SJSA1 (cell line): Measurements from ENCODE around the gene RAC2. TPM values are rescaled to one million over a fixed set of nuclear protein-coding genes. Genes with fewer than 3 reads are reported as not detected.
"Not testable (repeated sequence)": the region's sequence is repeated elsewhere in the genome, so short reads cannot be mapped to it uniquely, and the experiment has no call there.

Source experiments
- DNase-seq, 2 experiments: peaks; one replicate each; pipeline ENCODE4 v3.0.0-alpha.2; 2015 to 2020; ENCODE audit warnings: low spot score in 2 of 2, low read depth in 1 of 2
- H3K27ac ChIP-seq: fragments of 250-450 bp; sonication (Bioruptor Pico); 2 replicates; pipeline ENCODE4 v1.5.1; 2020; ENCODE audit warnings: mild to moderate bottlenecking, moderate library complexity
- H3K27me3 ChIP-seq: fragments of 250-450 bp; sonication (Bioruptor Pico); replicated peaks from 2 replicates; pipeline ENCODE4 v1.5.1; 2020; ENCODE audit warnings: mild to moderate bottlenecking, moderate library complexity
- H3K36me3 ChIP-seq: fragments of 250-450 bp; sonication (Bioruptor Pico); 2 replicates; pipeline ENCODE4 v1.5.1; 2020; ENCODE audit warnings: mild to moderate bottlenecking
- H3K4me1 ChIP-seq: fragments of 250-450 bp; sonication (Bioruptor Pico); replicated peaks from 2 replicates; pipeline ENCODE4 v1.6.1; 2021; ENCODE audit warnings: mild to moderate bottlenecking
- H3K4me3 ChIP-seq: fragments of 250-450 bp; sonication (Bioruptor Pico); 2 replicates; pipeline ENCODE4 v1.5.1; 2020; ENCODE audit warnings: mild to moderate bottlenecking
- H3K9me3 ChIP-seq: fragments of 250-450 bp; sonication (Bioruptor Pico); replicated peaks from 2 replicates; pipeline ENCODE4 v1.5.1; 2020; ENCODE audit warnings: mild to moderate bottlenecking
- total RNA-seq: library from RNA; depleted of rRNA; stranded (reverse); fragments of >200 nt; shearing (Covaris generic); gene quantifications from 2 replicates; pipeline ENCODE4 v1.2.3, GENCODE V29; 2014

Gene RAC2
- total RNA-seq, 1 experiment from 2014 or later, result 2.1 TPM

- Histone ChIP-seq H3K27ac (no peak overlapping the region), H3K27me3 (peaks cover 5% of the 10 kb centered on the region), H3K4me1 (no peaks in the 10 kb centered on the region), H3K36me3 (no peaks in the 10 kb centered on the region), H3K4me3 (no peak overlapping the region), H3K9me3 (no peaks in the 10 kb centered on the region)
- DNase-seq, result no peak
These were observed 34.8 kb downstream of the RAC2 start for GRCh38 chr22:37209140-37209845.

DNA sequence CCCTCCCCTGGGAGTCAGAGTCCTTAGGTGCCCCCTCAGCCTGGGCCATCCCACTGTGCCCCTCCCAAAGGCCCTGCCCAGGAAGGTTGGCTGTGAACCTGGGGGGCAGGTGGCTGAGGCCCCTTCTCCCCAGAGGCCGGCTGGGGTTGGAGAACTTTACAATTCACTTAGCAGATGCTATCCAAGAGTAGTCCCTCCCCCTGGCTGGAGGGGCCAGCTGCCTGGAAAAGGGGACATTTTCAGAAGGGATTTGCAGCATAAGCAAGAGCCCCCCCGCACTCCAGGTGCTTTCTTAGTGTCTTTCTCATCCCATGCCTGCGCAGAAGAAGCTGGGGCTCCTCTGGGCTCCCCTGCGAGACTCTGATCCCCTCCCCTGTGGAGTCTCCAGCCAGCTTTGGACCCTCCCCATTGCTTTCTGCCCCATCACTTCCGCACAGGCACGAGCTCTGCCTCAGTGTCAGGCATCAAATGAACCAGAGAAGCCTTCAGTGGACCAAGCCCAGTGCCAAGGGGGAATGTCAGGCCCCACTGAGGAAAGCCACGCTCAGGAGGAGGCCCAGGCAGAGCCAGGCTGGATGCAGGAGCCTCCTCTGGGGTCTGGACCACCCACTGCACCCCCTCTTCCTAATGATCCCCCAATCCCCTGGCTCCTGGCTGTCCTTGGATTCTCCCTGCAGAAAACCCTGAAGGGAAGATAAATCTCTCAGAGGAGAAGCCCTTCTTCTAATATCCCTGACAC, 35.5 kb downstream of the RAC2 start:
- peaks cover 5% of the 10 kb centered on the region for H3K27me3 ChIP-seq
- no peaks in the 10 kb centered on the region for H3K9me3 ChIP-seq
- no peaks in the 10 kb centered on the region for H3K4me1 ChIP-seq
- H3K36me3 ChIP-seq, result no peaks in the 10 kb centered on the region
- no peak for DNase-seq
- no peak overlapping the region for H3K27ac ChIP-seq
- no peak overlapping the region for H3K4me3 ChIP-seq

DNA sequence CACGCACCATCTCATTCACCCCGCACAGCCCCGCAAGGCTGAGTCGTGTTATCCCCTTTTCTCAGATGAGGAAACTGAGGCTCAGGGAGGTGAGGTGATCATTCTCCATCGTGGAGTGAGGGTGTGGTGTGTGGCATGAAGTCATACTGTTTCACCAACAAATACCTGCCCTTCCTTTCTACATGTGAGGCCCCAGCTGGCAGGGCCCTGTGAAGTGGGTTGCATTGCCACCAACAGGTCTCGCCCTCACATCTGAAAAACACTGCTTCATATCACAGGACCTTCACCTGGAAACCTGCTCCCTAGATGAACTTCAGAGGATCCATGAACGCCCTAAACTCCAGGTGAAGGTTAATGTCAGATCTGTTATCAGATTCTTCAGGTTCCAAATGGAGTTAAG, 36.1 kb downstream of the RAC2 start:
- no peaks in the 10 kb centered on the region for H3K36me3 ChIP-seq
- H3K27ac ChIP-seq, result no peak overlapping the region
- DNase-seq, result no peak
- peaks cover 5% of the 10 kb centered on the region for H3K27me3 ChIP-seq
- no peaks in the 10 kb centered on the region for H3K4me1 ChIP-seq
- H3K9me3 ChIP-seq, result no peaks in the 10 kb centered on the region
- H3K4me3 ChIP-seq, result no peak overlapping the region

GRCh38 chr22:37206841-37207821, 36.9 kb downstream of the RAC2 start:
- Histone ChIP-seq H3K36me3 (no peaks in the 10 kb centered on the region), H3K9me3 (no peaks in the 10 kb centered on the region), H3K27ac (no peak overlapping the region), H3K27me3 (peaks cover 5% of the 10 kb centered on the region), H3K4me1 (no peaks in the 10 kb centered on the region), H3K4me3 (no peak overlapping the region)
- DNase-seq, result no peak

- H3K36me3 ChIP-seq, result no peaks in the 10 kb centered on the region
These were observed 37.8 kb downstream of the RAC2 start for GRCh38 chr22:37206118-37206840.

DNA sequence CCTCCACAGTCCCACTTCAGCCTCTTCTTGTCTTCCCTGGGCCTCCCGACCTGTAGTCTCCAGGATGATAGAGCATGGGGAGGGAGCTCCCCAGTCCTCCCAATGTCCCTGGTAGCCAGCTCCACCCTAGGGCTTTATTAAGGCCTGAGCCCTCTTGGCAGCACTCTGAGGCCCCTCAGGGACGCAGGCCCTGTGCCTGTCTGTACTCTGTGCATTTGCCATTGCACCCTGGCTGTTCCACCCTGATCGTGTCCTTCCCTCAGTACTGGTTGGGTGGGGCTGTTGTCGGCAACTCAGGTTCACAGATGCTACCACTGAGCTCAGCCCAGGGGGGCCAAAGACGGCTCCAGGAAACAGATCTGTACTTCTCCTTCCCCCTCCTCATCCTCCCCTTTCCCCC, 39.0 kb downstream of the RAC2 start:
- Histone ChIP-seq H3K9me3 (no peaks in the 10 kb centered on the region), H3K27ac (no peak overlapping the region), H3K4me1 (no peaks in the 10 kb centered on the region), H3K36me3 (no peaks in the 10 kb centered on the region), H3K27me3 (no peaks in the 10 kb centered on the region), H3K4me3 (no peak overlapping the region)
- DNase-seq, result no peak

More at GRCh38 chr22:37206118-37206840, 37.8 kb downstream of the RAC2 start:
- no peak for DNase-seq
- H3K4me3 ChIP-seq, result no peak overlapping the region
- no peaks in the 10 kb centered on the region for H3K4me1 ChIP-seq
- H3K9me3 ChIP-seq, result no peaks in the 10 kb centered on the region
- H3K27me3 ChIP-seq, result peaks cover 4% of the 10 kb centered on the region
- no peak overlapping the region for H3K27ac ChIP-seq

DNA sequence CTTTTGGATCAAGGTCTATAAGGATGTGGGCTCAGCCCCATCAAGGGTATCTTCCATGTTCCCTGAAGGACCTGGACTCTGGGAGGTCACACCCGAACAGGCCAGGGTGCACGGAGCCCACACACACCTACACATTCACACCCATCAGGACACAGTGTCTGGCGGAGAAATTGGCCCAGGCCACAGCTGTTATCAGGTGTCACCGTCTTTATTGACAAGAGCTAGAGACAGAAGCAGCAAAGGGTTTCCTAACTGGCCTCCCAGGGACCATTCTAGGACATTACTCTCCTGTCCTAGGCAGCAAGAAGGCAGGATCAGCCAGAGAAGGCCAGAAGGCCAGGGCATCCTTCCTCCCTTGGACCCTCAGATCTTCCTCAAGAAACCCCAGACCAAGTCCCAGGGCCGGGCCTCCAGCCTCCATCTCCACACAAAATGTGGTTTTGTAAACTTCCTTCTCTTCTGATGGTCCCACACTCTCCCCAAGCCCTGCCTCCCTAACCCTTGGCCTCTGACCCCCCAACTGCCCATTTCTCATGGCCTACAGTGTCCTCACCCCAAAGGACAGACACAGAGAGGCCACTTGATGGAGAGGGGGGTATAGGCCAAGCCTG, 39.9 kb downstream of the RAC2 start:
- no peak overlapping the region for H3K4me3 ChIP-seq
- DNase-seq, result no peak
- no peaks in the 10 kb centered on the region for H3K9me3 ChIP-seq
- no peaks in the 10 kb centered on the region for H3K27me3 ChIP-seq
- H3K36me3 ChIP-seq, result no peaks in the 10 kb centered on the region
- H3K4me1 ChIP-seq, result peaks cover 4% of the 10 kb centered on the region
- H3K27ac ChIP-seq, result no peak overlapping the region

GRCh38 chr22:37203354-37204044, 40.6 kb downstream of the RAC2 start:
- Histone ChIP-seq H3K4me1 (peaks cover 8% of the 10 kb centered on the region), H3K9me3 (no peaks in the 10 kb centered on the region), H3K27ac (no peak overlapping the region), H3K27me3 (no peaks in the 10 kb centered on the region), H3K36me3 (no peaks in the 10 kb centered on the region), H3K4me3 (no peak overlapping the region)
- no peak for DNase-seq

GRCh38 chr22:37202716-37203115, 41.4 kb downstream of the RAC2 start:
- no peaks in the 10 kb centered on the region for H3K9me3 ChIP-seq
- peaks cover 14% of the 10 kb centered on the region for H3K4me1 ChIP-seq
- no peaks in the 10 kb centered on the region for H3K27me3 ChIP-seq
- H3K36me3 ChIP-seq, result no peaks in the 10 kb centered on the region
- no peak overlapping the region for H3K27ac ChIP-seq
- H3K4me3 ChIP-seq, result no peak overlapping the region
- no peak for DNase-seq

DNA sequence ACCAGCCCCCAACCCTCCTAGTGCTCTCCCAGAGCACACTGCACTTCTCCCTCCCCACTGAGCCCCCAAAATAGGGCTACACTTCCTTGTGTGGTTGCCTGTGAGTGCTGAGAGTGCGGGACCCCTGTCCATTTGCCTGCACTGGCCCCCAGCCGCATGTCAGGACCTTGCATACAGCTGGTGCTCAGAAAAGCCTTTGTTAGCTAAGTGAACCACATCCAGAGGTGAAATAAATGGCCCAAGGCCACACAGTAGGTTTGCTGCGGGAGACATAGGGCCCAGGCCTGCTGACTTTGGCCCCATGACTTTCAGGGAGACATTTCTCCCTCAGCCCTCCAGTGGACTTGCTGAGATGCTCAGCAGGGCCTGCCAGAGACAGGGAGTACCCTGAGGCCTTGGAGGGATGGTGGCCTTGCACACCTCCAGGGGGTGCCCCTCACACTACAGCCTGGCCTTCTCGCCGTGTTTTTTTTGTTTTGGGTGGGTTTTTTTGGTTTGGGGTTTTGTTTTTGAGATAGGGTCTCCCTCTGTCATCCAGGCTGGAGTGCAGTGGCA, 42.0 kb downstream of the RAC2 start:
- DNase-seq, result no peak
- no peaks in the 10 kb centered on the region for H3K36me3 ChIP-seq
- no peaks in the 10 kb centered on the region for H3K27me3 ChIP-seq
- H3K9me3 ChIP-seq, result no peaks in the 10 kb centered on the region
- H3K4me1 ChIP-seq, result peaks cover 20% of the 10 kb centered on the region
- H3K27ac ChIP-seq, result no peak overlapping the region
- H3K4me3 ChIP-seq, result no peak overlapping the region

- H3K9me3 ChIP-seq, H3K27ac ChIP-seq, H3K27me3 ChIP-seq, H3K4me3 ChIP-seq, DNase-seq, H3K36me3 ChIP-seq: not testable (repeated sequence)
- peaks cover 24% of the 10 kb centered on the region for H3K4me1 ChIP-seq
These were observed 42.6 kb downstream of the RAC2 start for GRCh38 chr22:37201443-37201820.

DNA sequence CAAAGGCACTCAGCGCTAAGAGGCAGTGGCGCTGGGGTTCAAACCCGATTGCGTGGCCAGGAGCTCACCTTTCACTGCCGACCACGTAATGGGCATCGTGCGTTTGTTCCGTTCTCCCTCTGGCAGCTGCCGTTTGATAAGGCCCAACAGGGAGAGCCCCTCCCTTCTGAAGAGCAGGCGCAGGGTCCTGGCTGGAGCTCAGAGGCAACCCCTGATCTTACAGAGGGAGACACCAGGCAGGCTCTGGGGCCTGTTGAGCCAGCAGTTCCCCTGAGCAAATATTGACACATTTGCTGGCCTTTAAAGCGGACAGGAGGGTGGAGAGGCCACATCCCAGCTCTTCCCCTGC, 44.3 kb downstream of the RAC2 start:
- Histone ChIP-seq H3K36me3 (no peaks in the 10 kb centered on the region), H3K9me3 (no peaks in the 10 kb centered on the region), H3K4me3 (no peak overlapping the region; the same call in 1 of the 2 replicates), H3K4me1 (peaks cover 24% of the 10 kb centered on the region), H3K27me3 (no peaks in the 10 kb centered on the region), H3K27ac (no peak overlapping the region)
- DNase-seq, result no peak
